Activated T-cell treated with anti-CD3 and anti-CD28 coated beads, Interleukin-2, amount 50 U/mL, for 48 hours (primary cell): ENCODE data around the gene TMEM221.
"Not testable (repeated sequence)": the region's sequence is repeated elsewhere in the genome, so short reads cannot be mapped to it uniquely, and the experiment has no call there.

ENCODE experiments used
- DNase-seq, 2 experiments: peaks; one replicate each; pipeline ENCODE4 v3.0.0-alpha.2; 2020

Gene TMEM221

DNA sequence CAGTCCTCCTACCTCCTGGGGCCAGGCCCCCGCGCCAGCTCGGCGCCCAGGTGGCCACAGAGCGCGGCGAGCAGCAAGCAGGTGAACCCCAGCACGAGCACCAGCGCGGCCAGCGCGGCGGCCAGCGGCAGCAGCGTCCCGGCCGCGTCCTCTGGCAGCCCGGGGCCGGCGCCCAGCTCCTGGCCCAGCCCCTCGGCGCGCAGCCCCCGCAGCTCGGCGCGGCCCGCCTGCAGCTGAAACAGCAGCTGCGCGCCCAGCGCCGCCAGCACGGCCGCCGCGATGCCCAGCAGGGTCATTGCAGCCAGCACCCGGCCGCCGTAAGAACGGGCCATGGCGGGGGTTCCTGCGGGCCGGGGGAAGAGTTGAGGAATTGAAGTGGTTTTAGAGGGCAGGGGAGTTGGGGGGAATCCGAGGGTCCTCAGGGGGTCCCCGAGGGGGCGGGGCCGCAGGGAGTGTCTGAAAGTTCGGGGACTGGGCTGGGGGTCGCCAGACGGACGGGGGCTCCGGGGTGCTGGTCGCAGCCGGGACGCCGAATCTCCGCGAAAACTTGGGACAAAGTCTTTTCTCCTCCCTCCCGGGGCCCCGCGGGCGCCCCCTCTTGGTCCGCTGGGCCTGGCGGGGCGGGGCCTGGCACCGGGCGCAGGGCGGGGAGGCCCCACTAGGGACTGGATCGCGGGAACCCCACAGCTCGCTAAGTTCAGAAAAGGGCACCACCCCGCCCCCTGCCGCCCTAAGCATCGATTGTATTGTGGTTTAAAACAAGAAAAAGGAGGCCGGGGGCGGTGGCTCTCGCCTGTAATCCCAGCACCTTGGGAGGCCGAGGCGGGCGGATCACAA, at the start of gene TMEM221:
Gene TMEM221 (minus strand): TSS at position 538 of the 837 bp plus-strand sequence. CDS start 206 bp downstream, at position 332.
- peak; percentile 68 to 69 for DNase-seq

- DNase-seq, result no peak
These were observed 48.8 kb upstream of the TMEM221 start for GRCh38 chr19:17497149-17497798.

- peak; percentile 91 for DNase-seq
These were observed 48.0 kb upstream of the TMEM221 start for GRCh38 chr19:17496337-17496997.

DNA sequence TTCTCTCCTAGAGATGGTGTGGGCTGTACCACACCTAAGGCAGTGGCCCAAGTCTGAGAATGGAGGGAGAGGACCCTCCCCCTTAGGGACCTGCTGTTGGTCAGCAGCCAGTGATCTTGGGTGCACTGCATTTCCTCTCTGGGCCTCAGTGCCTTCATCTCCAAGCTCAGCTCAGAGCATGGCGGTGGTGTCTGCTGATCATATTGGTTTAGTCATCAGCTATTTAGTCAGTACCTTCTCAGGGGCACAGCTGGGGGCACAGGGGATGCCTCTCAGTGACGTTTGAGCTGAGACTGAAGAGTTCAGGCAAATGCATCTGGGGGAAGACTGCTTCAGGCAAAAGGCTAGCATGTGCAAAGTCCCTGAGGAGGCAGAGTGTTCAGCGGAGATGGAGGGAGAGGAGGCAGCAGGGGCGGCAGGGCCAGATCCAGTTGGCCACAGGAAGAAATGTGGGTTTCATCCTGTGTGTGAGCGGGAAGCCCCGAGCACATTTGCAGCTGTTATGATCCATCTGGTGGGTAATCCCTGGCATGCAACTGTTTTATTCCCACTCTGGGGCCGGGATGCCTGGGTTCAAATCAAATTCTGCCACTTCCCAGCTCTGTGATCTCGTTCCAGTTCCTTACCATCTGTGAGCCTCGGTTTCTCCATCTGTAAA, 47.3 kb upstream of the TMEM221 start:
- DNase-seq, result no peak

DNA sequence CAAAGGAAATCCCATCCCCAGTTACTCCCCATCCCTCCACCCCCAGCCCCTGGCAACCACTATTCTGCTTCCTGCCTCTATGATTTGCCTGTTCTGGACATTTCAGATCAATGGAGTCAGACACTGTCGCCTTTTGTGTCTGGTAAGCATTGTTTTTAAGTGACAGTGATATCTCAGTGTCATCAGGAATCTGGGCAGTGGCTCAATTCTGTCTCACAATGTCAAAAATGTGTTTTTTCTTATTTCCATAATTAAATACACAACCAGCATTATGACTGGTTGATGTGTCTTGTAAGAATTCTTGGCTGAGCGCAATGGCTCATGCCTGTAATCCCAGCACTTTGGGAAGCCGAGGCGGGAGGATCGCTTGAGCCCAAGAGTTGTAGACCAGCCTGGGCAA, 42.8 kb upstream of the TMEM221 start:
- no peak for DNase-seq

- DNase-seq, result no peak
These were observed 41.9 kb upstream of the TMEM221 start for GRCh38 chr19:17490411-17490810.

DNA sequence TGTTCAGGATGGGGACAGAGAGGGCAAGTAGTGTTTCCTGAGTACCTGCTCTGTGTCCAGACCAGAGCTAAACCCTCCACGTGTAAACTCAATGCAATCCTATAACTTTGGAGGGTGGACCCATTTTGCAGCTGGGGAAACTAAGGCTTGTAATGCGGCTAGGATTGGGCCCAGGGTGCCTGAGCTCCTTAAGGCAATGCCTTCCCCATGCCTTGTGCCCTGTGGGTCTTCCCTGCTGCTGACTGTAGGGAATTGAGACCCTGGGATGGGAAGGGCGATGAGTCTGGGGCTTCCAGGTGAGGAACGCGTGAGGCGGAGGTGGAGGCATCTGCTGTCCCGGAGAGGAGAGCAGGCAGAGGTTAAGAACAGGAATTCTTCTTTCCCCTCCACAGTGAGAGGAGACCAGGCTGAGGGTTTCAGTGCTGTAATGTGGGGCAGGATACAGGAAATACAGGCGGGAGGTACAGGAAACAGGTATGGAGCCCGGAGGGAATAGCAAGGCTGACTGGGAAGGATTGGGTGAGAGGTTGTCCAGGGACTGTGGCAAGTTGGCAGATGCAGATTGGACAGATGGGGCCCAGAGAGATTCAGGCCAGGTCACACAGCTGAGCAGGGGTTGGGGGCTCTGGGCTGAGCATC, 41.0 kb upstream of the TMEM221 start:
- DNase-seq, result no peak

DNA sequence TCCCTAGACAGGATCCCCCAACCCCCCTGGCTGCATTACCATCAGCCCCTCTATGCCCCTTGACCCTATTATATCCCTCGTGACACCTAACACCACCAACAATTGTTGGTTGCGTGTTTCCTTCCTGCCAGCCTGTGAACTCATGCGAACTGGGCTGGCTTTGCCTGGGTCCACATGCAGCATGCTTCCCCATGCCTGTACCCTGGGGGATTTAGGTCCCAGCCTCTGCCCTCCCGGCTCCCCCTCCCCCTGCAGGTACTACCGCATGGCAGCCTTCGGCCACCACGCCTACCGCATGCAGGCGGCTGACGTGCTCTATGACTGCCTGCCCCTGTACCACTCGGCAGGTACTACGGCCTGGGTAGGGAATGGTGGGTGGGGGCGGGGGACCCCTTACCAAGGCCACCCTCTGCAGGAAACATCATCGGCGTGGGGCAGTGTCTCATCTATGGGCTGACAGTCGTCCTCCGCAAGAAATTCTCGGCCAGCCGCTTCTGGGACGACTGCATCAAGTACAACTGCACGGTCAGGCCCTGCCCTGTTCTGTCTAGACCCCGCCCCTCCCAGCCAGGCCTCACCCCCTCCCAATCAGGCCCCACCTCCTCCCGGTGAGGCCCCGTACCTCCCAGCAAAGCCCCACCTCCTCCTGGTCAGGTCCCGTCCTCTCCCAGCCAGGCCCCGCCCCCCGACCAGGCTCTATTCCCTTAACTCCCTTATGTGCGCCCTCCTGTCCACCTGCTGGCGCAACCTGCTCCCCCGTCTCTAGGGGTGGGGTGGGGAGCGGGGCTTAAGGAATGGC, 40.3 kb upstream of the TMEM221 start:
- peak; percentile 86 to 89 for DNase-seq

DNA sequence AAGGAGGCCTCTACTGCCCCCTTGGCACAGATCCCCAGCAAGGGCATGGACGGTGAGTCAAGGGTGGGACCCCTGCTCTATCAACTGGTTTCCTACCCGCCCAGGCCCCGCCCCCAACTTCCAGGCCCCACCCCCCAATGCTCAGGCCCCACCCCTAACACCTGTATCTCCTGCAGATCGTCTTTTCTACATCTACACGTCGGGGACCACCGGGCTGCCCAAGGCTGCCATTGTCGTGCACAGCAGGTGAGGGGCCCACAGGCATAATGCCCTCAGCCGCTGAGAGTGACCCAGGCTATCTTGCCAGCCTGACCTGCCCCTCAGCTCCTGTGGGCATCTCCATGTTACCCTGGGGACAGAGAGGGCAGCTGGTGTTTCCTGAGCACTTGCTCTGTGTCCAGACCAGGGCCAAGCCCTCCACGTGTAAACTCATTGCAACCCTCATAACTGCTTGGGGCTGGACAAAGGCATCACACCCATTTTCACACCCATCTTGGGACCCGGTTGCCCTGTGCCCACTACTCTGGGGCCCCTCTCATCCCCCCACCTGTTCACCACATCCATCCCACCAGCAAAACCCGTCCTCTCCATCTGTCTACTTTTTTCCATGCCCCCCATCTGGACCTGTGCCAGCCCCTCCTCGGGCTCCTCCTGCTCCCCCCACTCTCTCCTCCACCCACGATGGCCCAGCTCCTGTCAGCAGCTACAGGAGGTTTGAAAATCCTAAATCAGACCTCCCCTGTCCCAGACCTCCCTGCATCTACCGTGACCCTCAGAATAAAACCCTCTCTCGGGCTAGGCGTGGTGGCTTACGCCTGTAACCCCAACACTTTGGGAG, 39.0 kb upstream of the TMEM221 start:
- DNase-seq, result no peak

DNA sequence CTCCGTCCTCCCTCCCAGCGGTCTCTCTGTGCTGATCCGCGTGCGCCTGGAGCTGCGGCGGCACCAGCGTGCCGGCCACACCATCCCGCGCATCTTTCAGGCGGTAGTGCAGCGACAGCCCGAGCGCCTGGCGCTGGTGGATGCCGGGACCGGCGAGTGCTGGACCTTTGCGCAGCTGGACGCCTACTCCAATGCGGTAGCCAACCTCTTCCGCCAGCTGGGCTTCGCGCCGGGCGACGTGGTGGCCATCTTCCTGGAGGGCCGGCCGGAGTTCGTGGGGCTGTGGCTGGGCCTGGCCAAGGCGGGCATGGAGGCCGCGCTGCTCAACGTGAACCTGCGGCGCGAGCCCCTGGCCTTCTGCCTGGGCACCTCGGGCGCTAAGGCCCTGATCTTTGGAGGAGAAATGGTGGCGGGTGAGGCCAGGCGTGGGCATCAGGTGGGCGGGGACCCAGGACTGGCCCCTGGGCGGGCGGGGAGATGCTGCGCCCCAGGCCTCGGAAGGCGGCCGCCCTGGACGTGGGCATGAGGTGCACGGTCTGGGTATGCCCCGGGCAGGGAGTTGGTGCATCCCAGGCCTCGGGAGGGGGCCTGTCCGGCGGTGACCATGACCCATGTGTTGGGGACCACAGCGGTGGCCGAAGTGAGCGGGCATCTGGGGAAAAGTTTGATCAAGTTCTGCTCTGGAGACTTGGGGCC, 38.2 kb upstream of the TMEM221 start:
- DNase-seq, result no peak

DNA sequence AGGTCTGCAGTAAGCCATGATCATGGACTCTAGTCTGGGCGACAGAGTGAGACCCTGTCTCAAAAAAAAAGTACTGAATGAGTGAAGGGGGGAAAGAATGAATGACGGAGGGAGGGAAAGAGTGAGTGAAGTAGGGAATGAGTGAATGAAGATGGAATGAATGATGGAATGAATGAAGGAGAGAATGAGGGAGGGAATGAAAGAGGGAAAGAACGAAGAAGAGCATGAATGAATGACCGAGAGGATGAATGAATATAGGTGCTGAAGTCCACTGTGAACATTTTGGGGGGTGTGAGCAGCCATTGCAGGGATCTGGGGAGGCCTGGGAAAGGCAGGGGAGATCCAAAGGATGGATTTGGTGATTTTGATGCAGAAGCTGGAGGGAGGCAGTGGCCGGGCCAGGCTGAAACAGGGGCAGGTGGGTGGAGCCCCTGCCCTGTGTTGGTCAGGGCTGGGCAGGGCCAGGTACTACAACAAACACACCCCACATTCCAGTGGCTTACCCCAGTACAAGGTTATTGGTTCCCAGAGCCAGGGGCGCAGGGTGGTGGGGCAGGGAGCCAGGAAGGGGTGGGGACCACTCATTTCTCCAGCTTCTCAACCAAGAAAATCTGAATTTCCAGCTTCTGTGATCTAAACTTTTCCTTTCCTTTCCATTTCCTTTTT, 36.2 kb upstream of the TMEM221 start:
- DNase-seq, result no peak

GRCh38 chr19:17483605-17484002, 35.1 kb upstream of the TMEM221 start:
- no peak for DNase-seq

GRCh38 chr19:17482877-17483604, 34.6 kb upstream of the TMEM221 start:
- DNase-seq, result no peak

GRCh38 chr19:17481986-17482385, 33.5 kb upstream of the TMEM221 start:
- DNase-seq, result no peak

DNA sequence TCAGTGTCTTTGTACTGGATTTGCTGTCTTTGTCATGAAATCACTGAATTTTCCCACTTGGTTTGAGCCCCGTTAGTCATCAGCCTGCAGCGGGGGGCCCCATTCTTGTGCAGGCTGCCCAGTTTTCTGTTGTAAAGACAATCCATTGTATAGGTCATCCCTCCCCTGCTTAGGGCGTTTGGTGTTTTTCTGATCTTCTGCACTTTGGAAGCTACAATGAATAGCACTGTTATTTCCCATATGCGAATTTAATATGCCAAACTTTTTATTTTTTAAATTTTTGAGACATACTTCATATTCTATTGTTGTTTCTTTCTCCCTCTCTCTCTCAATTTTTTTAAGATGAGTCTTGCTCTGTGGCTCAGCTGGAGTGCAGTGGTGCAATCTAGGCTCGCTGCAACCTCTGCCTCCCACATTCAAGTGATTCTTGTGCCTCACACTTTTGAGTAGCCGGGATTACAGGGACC, 30.9 kb upstream of the TMEM221 start:
- no peak for DNase-seq

DNA sequence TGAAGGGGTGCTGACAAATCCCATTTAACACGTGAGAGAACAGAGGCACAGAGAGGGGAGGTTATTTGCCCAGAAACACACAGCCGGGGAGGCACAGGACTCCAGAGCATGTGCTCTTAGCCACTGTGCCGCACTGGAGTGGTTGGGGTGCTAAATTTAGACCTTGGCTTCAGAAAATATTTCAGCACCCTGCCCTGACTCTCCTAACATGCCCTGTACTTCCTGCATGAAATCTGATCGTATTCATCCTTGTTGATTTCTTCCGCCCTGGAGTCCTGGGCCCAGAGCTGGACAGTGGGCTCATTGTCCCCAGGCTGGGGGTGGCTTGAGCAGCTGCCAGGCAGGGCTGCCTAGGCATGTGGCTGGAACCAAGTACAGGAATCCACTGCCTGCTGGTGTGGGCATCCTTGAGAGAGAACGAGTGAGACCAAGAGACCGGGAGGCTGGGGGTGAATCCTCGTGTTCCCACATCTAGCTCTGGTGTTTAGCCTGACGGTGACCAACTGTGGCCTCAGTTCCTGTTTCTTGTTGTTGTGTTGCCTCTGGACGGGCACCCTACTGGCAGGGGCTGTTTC, 27.2 kb upstream of the TMEM221 start:
- no peak for DNase-seq

- not testable (repeated sequence) for DNase-seq
These were observed 26.6 kb upstream of the TMEM221 start for GRCh38 chr19:17475011-17475540.

DNA sequence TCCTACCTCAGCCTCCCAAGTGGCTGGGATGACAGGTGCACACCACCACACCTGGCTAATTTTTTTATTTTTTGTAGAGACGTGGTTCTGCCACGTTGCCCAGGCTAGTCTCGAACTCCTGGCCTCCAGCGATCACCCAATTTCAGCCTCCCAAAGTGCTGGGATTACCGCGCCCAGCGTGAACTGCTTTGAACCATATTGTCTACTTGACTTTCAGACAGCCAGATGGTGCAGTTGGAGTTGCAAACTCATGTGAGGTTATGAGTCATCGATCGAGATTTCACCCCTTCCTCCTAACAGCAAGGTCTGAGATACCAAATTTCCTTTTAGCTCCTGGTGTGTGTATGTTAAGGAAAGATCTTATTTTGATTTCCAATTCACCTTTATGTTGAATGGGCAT, 24.6 kb upstream of the TMEM221 start:
- DNase-seq, result no peak
